Pons (tissue), 1 donor: ENCODE measurements around the gene WSB1.

Source experiments
- DNase-seq: peaks from one replicate; pipeline ENCODE4 v3.0.0-alpha.2; 2016; ENCODE audit warnings: low spot score

The WSB1 gene

GRCh38 chr17:27357236-27357635 is 63.3 kb downstream of the WSB1 start:
- DNase-seq, result no peak

- DNase-seq, result no peak
Measured at GRCh38 chr17:27360507-27360906, 66.6 kb downstream of the WSB1 start.

GRCh38 chr17:27361695-27362094 is 67.8 kb downstream of the WSB1 start:
- DNase-seq, result no peak

- no peak for DNase-seq
Measured at GRCh38 chr17:27362503-27362902, 68.6 kb downstream of the WSB1 start.

- no peak for DNase-seq
Measured at GRCh38 chr17:27362909-27363308, 69.0 kb downstream of the WSB1 start.

GRCh38 chr17:27363326-27363725 is 69.4 kb downstream of the WSB1 start:
- DNase-seq, result no peak
